H1 (cell line): Measurements from ENCODE around the gene TCN2. TPM values are rescaled to one million over a fixed set of nuclear protein-coding genes. Genes with fewer than 3 reads are reported as not detected.

Experiments used
- CTCF ChIA-PET: fragments of 300-600 bp; sonication (Branson Sonifier 250); formaldehyde crosslinking; loops from one replicate; lab custom pipeline; 2021; ENCODE audit not compliant: partially characterized antibody; lab: Charles Lee
- POLR2A ChIA-PET: fragments of 300-600 bp; sonication (Branson Sonifier 250); formaldehyde crosslinking; loops from one replicate; lab custom pipeline; 2021; ENCODE audit warnings: inconsistent platforms; ENCODE audit not compliant: partially characterized antibody; lab: Charles Lee
- DNase-seq, 2 experiments: peaks; one replicate each; pipeline versions ENCODE4 v3.0.0 to v3.0.0-alpha.2; 2010 to 2022; ENCODE audit warnings: low spot score in 2 of 2, low read depth in 1 of 2, mixed read lengths in 1 of 2
- FAIRE-seq: peaks from 2 replicates; lab custom pipeline; 2011; peaks lifted over from hg19 to GRCh38; lab: Jason Lieb, UNC
- H2AFZ ChIP-seq: 2 replicates; pipeline ENCODE4 v1.8.1; 2012; ENCODE audit warnings: low read length, inconsistent platforms
- H2AK5ac ChIP-seq: 2 replicates; pipeline ENCODE4 v1.6.1; 2013; ENCODE audit warnings: low read depth, low read length
- H2BK120ac ChIP-seq: replicated peaks from 2 replicates; pipeline ENCODE3; 2013; ENCODE audit warnings: low read depth, low read length, inconsistent platforms
- H2BK12ac ChIP-seq: 2 replicates; pipeline ENCODE4 v1.6.1; 2013; ENCODE audit warnings: low read depth, low read length
- H2BK15ac ChIP-seq: 2 replicates; pipeline ENCODE4 v1.6.1; 2013; ENCODE audit warnings: low read length
- H2BK20ac ChIP-seq: 2 replicates; pipeline ENCODE4 v1.6.1; 2013; ENCODE audit warnings: low read length
- H2BK5ac ChIP-seq: 2 replicates; pipeline ENCODE4 v1.6.1; 2013; ENCODE audit warnings: low read depth, low read length
- H3K14ac ChIP-seq: 2 replicates; pipeline ENCODE4 v1.6.1; 2013; ENCODE audit warnings: inconsistent platforms; ENCODE audit not compliant: insufficient read length
- H3K18ac ChIP-seq: 2 replicates; pipeline ENCODE4 v1.6.1; 2013; ENCODE audit warnings: low read length; ENCODE audit errors: extremely low read depth
- H3K23ac ChIP-seq: 2 replicates; pipeline ENCODE4 v1.6.1; 2013; ENCODE audit warnings: inconsistent platforms; ENCODE audit not compliant: insufficient read length
- H3K23me2 ChIP-seq: 2 replicates; pipeline ENCODE4 v1.6.1; 2013; ENCODE audit warnings: low read depth, low read length
- H3K27ac ChIP-seq: 2 replicates; pipeline ENCODE4 v1.6.1; 2011; ENCODE audit warnings: low read depth, low read length, inconsistent platforms
- H3K27me3 ChIP-seq, 4 experiments: replicated peaks in 1 of 4; 1 replicate in 1 of 4; 2 replicates in 3 of 4; pipeline versions ENCODE4 v1.6.1 to v1.8.1; 2011 to 2013; ENCODE audit warnings: low read length in 3 of 4, mild to moderate bottlenecking in 3 of 4, inconsistent platforms in 2 of 4, mixed read lengths in 2 of 4, moderate library complexity in 1 of 4; ENCODE audit not compliant: control insufficient read depth in 3 of 4, insufficient read depth in 3 of 4; ENCODE audit errors: extremely low read depth in 1 of 4
- H3K36me3 ChIP-seq, 4 experiments: 2 replicates each; pipeline versions ENCODE4 v1.6.1 to v1.8.1; 2011 to 2013; ENCODE audit warnings: mild to moderate bottlenecking in 4 of 4, low read length in 3 of 4, moderate library complexity in 2 of 4, control low read depth in 1 of 4, inconsistent platforms in 1 of 4; ENCODE audit not compliant: insufficient read depth in 4 of 4, control insufficient read depth in 2 of 4
- H3K4ac ChIP-seq: replicated peaks from 2 replicates; pipeline ENCODE3; 2013; ENCODE audit warnings: low read length, low read depth, mixed read lengths, inconsistent platforms; ENCODE audit not compliant: insufficient read length
- H3K4me1 ChIP-seq, 4 experiments: replicated peaks in 1 of 4; 1 replicate in 1 of 4; 2 replicates in 3 of 4; pipeline versions ENCODE4 v1.6.1 to v1.8.1; 2011 to 2013; ENCODE audit warnings: low read length in 3 of 4, inconsistent platforms in 2 of 4, mixed read lengths in 1 of 4; ENCODE audit not compliant: insufficient read depth in 4 of 4, control insufficient read depth in 3 of 4
- H3K4me2 ChIP-seq, 2 experiments: 2 replicates each; pipeline versions ENCODE4 v1.6.1 to v1.8.1; 2011 to 2013; ENCODE audit warnings: low read depth in 2 of 2, low read length in 2 of 2, control low read depth in 1 of 2, inconsistent platforms in 1 of 2, mild to moderate bottlenecking in 1 of 2; ENCODE audit not compliant: insufficient read depth in 1 of 2
- H3K4me3 ChIP-seq, 4 experiments: fragments of 200-600, 300-600 bp in 1 of 4; sonication (generic), shearing (Covaris generic), sonication (Bioruptor Twin) in 1 of 4; 2 replicates each; pipeline versions ENCODE4 v1.5.1 to v1.8.1; 2011 to 2016; ENCODE audit warnings: low read length in 4 of 4, low read depth in 3 of 4, control low read depth in 2 of 4, inconsistent platforms in 2 of 4, mild to moderate bottlenecking in 2 of 4, mixed read lengths in 1 of 4, moderate library complexity in 1 of 4; ENCODE audit not compliant: insufficient read depth in 2 of 4; ENCODE audit errors: extremely low read depth in 1 of 4
- H3K56ac ChIP-seq: replicated peaks from 2 replicates; pipeline ENCODE3; 2013; ENCODE audit warnings: low read depth, mild to moderate bottlenecking, mixed read lengths, low read length, inconsistent platforms; ENCODE audit not compliant: insufficient read length
- H3K79me1 ChIP-seq: 2 replicates; pipeline ENCODE4 v1.6.1; 2013; ENCODE audit warnings: low read depth, low read length, control low read depth
- H3K79me2 ChIP-seq, 2 experiments: 2 replicates each; pipeline versions ENCODE4 v1.6.1 to v1.8.1; 2012 to 2013; ENCODE audit warnings: low read length in 2 of 2, mild to moderate bottlenecking in 2 of 2, inconsistent platforms in 1 of 2; ENCODE audit not compliant: insufficient read depth in 2 of 2, control insufficient read depth in 1 of 2
- H3K9ac ChIP-seq, 4 experiments: replicated peaks in 1 of 4; 1 replicate in 1 of 4; 2 replicates in 3 of 4; pipeline versions ENCODE4 v1.6.1 to v1.8.1; 2011 to 2013; ENCODE audit warnings: low read depth in 3 of 4, low read length in 3 of 4, control low read depth in 2 of 4, mild to moderate bottlenecking in 2 of 4, moderate library complexity in 2 of 4, inconsistent platforms in 1 of 4; ENCODE audit errors: extremely low read depth in 1 of 4
- H3K9me3 ChIP-seq, 2 experiments: 2 replicates each; pipeline versions ENCODE4 v1.6.1 to v1.8.1; 2012 to 2013; ENCODE audit warnings: mild to moderate bottlenecking in 2 of 2, moderate library complexity in 2 of 2, control low read depth in 1 of 2, inconsistent platforms in 1 of 2, low read depth in 1 of 2, low read length in 1 of 2, mixed read lengths in 1 of 2; ENCODE audit not compliant: insufficient read depth in 2 of 2
- H4K20me1 ChIP-seq, 2 experiments: replicated peaks in 1 of 2; 2 replicates each; pipeline versions ENCODE3 to v1.8.1; 2011 to 2013; ENCODE audit warnings: inconsistent platforms in 2 of 2, low read length in 2 of 2, mild to moderate bottlenecking in 1 of 2; ENCODE audit not compliant: insufficient read depth in 2 of 2, control insufficient read depth in 1 of 2
- H4K5ac ChIP-seq: 2 replicates; pipeline ENCODE4 v1.6.1; 2013; ENCODE audit warnings: low read length, low read depth, mixed read lengths, inconsistent platforms; ENCODE audit not compliant: insufficient read length
- H4K8ac ChIP-seq: 2 replicates; pipeline ENCODE4 v1.8.0; 2013; ENCODE audit warnings: mild to moderate bottlenecking, moderate library complexity, low read length, inconsistent platforms; ENCODE audit not compliant: insufficient read depth; ENCODE audit errors: extremely low read depth
- H4K91ac ChIP-seq: replicated peaks from 2 replicates; pipeline ENCODE3; 2013; ENCODE audit warnings: low read length, mixed read lengths, inconsistent platforms; ENCODE audit not compliant: insufficient read length
- BRCA1 ChIP-seq: IDR thresholded peaks from 2 replicates; pipeline ENCODE4 v1.6.1; 2012; ENCODE audit warnings: low read depth, low read length, improper control_type of control experiment
- TBP ChIP-seq: IDR thresholded peaks from 2 replicates; pipeline ENCODE4 v1.6.1; 2011; ENCODE audit warnings: low read depth, low read length, improper control_type of control experiment
- WGBS, 2 experiments: shearing (Covaris generic) in 1 of 2; methylation state at CpG; one replicate each; pipeline versions ENCODE4 v1.1.6 to v1.1.7; 2013 to 2015; ENCODE audit warnings: low lambda C conversion rate in 2 of 2, mixed read lengths in 2 of 2, inconsistent platforms in 1 of 2, low coverage in 1 of 2, missing lambda C conversion rate in 1 of 2; ENCODE audit not compliant: insufficient replicate concordance in 2 of 2, insufficient coverage in 1 of 2, insufficient read length in 1 of 2; ENCODE audit errors: extremely low coverage in 1 of 2, missing lambda C conversion rate in 1 of 2; 5-methylcytosine and 5-hydroxymethylcytosine counted together
- polyA plus RNA-seq, 7 experiments: library from polyadenylated mRNA; depleted of rRNA in 3 of 7; stranded (reverse) in 5 of 7; unstranded in 2 of 7; fragments of >200 nt in 5 of 7; fragments of 200-250 nt in 2 of 7; gene quantifications; 1 replicate in 5 of 7; 2 replicates in 1 of 7; 4 replicates in 1 of 7; pipeline versions ENCODE4 v1.2.1 to v1.2.3, GENCODE V29; 2011 to 2013; ENCODE audit warnings: missing spikeins in 2 of 7, mixed read lengths in 2 of 7
- total RNA-seq: library from RNA; stranded (reverse); fragmentation: NEBNext Ultra II Directional; extraction: Animal tissue kit (Norgen Biotek cat#: 25700); gene quantifications from 2 replicates; pipeline ENCODE4 v1.2.1, GENCODE V29; 2021

Gene TCN2
- total and polyA plus RNA-seq, 2 of the 8 experiments (the other 6 are each of a cell fraction or from before 2014, with no cell fraction given), result 30.0 to 87.8 TPM

- no peak overlapping the region for H3K56ac ChIP-seq
Measured at GRCh38 chr22:30580896-30581295, 26.1 kb upstream of the TCN2 start.

More at GRCh38 chr22:30580896-30581295, 26.1 kb upstream of the TCN2 start:
- Histone ChIP-seq H2AK5ac (no peak overlapping the region), H2BK12ac (no peak overlapping the region), H3K36me3 (peaks cover 37 to 83% (median 74%) of the 10 kb centered on the region in 4 experiments), H4K91ac (no peak overlapping the region), H3K23ac (no peak overlapping the region), H3K4me3 (no peak overlapping the region), H3K4me1 (no peaks in the 10 kb centered on the region; a peak in 1 of 7 replicates), H3K9me3 (no peaks in the 10 kb centered on the region), H3K14ac (no peak overlapping the region), H2BK15ac (no peak overlapping the region), H3K18ac (no peak overlapping the region), H4K20me1 (peaks cover 9 to 26% of the 10 kb centered on the region in 2 experiments), H3K4me2 (no peak overlapping the region), H3K27ac (no peak overlapping the region), H4K8ac (no peak overlapping the region), H2AFZ (no peak overlapping the region), H3K4ac (no peak overlapping the region), H2BK5ac (no peak overlapping the region)
- no peak for FAIRE-seq
- 93% methylated on average over 6 of the region's 6 CpGs; no CpG with 5 or more reads in 1 of the 2 experiments for WGBS, 2 experiments
- TF ChIP-seq TBP (no peak), BRCA1 (no peak)
- TF ChIP-seq, all 59 proteins: peak for 0
- Histone ChIP-seq H3K23me2 (no peaks in the 10 kb centered on the region), H4K5ac (no peak overlapping the region), H3K79me2 (no peaks in the 10 kb centered on the region; a peak in 1 of 4 replicates), H3K9ac (no peak overlapping the region), H3K27me3 (no peaks in the 10 kb centered on the region), H3K79me1 (no peaks in the 10 kb centered on the region; the same call in 1 of the 2 replicates), H2BK20ac (no peak overlapping the region), H2BK120ac (no peak overlapping the region)
- ChIA-PET POLR2A (interaction anchor here (3.4 kb wide), 1 partner anchor 9 kb away, joined by 21 read pairs; the partner anchor contains the start of gene PES1), CTCF (interaction anchor here (1.4 to 1.6 kb wide), 3 partner anchors 9 to 54 kb away, joined by 3 to 6 read pairs (median 3); no protein-coding TSS in a partner anchor)
- no peak for DNase-seq
